ENCODE results near the gene ZNF841. TPM values are rescaled to one million over a fixed set of nuclear protein-coding genes. Genes with fewer than 3 reads are reported as not detected.
"Not testable (repeated sequence)": the region's sequence is repeated elsewhere in the genome, so short reads cannot be mapped to it uniquely, and the experiment has no call there.

The ZNF841 gene
- not detected for polyA plus RNA-seq (2012; ENCODE audit: insufficient read depth, insufficient read length)

DNA sequence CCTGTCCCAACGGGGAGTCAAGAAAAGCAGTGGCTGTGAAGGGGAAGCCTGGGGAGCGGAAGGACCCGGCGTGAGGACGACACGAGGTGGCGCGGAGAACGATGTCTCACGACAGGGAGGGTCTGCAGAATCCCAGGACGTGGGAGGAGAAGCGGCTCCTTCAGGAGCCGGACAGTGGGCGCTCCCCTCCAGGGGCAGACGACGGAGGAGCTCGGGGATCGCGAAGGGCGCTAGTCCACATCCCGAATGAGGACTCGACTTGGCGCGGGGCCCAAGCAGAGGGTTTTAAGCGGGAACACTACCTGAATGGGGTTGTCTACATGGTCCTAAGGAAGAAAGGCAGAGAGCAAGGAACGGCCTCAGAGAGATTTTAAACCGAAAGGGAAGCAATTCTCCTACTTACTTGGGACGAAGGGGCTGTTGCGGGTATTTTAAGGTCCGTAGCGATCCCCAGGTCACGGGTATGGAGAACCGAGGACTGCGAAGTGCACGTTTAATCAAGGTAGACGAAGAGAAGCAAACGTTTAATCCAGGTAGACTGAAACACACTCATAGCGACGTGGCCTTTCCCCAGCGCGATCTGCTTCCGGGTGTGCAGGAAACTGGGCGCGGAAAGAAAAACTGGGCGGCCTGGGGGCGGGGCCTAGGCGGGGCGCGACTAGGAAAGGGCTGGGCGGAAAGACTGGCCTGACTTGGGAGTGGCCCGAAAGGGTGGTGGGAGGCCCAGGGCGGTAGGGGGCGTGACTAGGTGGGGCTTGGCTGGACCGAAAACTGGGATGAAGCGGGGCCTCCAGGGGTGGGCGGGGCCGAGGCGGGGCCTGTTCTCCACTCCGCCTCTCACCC, at the start of gene ZNF841:
Gene ZNF841, minus strand, starts transcription at position 594 of the 843 bp plus-strand sequence. CDS start 10,964 bp downstream, outside the sequence.
- no peak for DNase-seq (ENCODE audit: low read depth, low spot score)

DNA sequence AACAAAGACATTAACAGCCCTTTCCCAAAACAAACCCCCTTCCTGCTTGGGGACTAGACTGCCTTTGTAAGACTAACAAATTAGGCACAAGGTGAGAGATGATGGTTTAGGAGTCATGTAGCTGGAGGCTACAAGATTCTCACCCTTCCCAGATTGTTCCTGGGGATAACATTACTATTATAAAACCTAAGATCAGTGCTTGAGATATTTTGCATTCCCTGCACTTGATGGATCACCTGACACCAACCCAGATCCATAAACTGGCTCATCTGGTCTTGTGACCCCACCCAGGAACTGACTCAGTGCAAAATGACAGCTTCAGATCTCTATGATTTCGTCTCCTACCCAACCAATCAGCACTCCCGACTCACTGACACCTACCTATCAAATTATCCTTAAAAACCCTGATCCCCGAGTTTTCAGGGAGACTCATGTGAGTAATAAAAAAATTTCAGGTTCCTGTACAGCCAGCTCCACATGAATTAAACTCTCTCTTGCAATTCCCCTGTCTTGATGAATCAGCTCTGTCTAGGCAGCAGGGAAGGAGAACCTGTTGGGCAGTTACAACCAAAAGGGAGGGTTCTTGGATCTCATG, 46.5 kb upstream of the ZNF841 start:
- H3K4me3 ChIP-seq (ENCODE audit: low read length): no peak overlapping the region
- DNase-seq (ENCODE audit: low read depth, low spot score): no peak

More for the DNA sequence above, at the start of gene ZNF841:
- H3K4me3 ChIP-seq (ENCODE audit: low read length): no peak within 1 kb of the TSS

DNA sequence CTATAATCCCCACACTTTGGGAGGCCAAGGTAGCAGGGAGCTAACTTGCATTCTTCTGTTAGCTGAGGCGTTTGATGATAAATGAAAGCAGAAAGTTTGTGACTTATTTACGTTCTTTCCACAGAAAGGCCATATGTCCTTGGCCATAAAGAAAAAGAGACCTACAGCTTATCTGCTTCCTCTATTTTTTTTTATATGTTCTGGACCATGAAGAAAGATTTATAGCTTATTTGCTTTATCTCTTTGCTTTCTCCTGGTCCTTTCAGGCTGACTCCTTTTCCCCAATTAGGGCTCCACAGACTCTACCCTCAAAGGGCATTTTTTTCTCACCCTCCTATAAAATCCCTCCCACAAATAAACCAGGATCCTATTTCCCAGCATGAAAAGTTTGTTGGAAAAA, 45.6 kb upstream of the ZNF841 start:
- H3K4me3 ChIP-seq (ENCODE audit: low read length): no peak overlapping the region
- no peak for DNase-seq (ENCODE audit: low read depth, low spot score)

DNA sequence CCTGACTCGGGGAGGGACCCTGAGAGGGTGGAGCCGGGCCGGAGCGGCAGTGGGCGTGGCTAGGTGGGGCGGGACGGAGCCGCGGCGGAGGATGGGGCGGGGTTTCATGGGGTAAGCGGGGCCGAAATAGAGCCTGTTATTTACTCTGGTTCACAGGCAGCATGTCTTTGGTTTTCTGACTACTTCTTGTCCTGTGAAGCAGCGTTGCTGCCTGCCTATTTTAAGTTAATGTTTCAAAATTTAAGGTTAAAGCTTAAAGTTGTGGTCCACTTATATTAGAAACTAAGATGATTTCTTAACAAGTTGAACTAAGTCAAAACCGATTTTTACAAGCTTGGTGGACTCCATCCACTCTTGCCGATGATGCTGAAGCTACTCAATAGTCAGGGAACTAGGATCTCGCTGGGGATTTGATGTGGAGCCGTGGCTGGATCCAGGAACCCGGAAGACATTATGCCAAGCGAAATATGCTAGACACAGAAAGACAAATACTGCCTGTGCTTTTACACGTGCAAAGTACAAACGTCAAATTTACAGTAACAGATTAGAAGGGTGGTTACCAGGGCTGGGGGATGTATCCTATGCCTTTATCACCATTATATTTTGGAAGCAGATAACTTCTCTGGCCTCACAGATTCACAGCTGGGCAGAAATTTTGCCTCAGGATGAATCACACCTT, 44.6 kb upstream of the ZNF841 start:
- H3K4me3 ChIP-seq (ENCODE audit: low read length): peak overlapping the region; percentile 99

DNA sequence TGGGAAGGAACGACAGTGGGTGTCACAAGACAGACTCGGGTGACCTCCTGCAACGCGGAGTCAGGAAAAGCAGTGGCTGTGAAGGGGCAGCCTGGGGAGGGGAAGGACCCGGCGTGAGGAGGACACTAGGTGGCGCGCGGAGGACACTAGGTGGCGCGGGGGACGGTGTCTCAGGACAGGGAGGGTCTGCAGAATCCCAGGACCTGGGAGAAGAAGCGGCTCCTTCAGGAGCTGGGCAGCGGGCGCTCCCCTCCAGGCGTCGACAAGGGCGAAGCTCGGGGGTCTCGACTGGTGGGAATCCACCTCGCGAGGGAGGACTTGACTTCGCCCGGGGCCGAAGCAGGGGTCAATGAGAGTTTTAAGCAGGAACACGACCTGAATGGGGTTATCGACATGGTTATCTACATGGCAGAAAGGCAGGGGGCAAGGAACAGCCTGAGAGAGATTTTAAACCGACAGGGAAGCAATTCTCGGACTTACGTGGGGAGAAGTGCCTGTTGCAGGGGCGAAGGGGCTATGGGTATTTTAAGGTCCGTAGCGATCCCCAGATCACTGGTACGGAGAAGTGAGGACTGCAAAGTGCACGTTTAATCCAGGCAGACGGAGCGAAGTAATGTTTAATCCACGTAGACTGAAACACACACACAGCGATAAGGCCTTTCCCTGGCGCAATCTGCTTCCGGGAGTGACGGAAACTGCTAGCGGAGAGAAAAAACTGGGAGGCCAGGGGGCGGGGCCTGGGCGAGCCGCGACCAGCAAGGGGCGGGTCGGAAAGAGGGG, 43.9 kb upstream of the ZNF841 start, which contains the start of gene ZNF616:
Gene ZNF616, minus strand, starts transcription at position 687 of the 780 bp plus-strand sequence. CDS start 9,426 bp downstream, outside the sequence.
- H3K4me3 ChIP-seq (ENCODE audit: low read length): peak within 1 kb of the TSS; percentile 99
- peak; percentile 88 for DNase-seq (ENCODE audit: low read depth, low spot score)

More for the DNA sequence above, 44.6 kb upstream of the ZNF841 start:
- DNase-seq (ENCODE audit: low read depth, low spot score): no peak

DNA sequence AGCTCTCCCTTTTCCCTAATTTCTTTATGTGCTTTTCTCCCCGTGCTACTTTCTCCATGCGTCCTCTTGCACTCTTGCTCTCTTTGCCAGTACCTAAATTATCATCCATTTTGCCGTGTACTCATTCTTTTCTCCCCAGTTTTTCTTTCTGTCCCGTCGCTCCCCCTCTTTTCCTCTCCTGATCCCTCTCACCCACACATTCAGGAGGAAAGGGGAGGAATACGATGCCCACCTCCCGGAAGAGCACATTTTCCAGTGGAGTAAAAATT, 43.4 kb upstream of the ZNF841 start:
- DNase-seq (ENCODE audit: low read depth, low spot score): peak; percentile 0
- peak overlapping the region; percentile 99 for H3K4me3 ChIP-seq (ENCODE audit: low read length)

DNA sequence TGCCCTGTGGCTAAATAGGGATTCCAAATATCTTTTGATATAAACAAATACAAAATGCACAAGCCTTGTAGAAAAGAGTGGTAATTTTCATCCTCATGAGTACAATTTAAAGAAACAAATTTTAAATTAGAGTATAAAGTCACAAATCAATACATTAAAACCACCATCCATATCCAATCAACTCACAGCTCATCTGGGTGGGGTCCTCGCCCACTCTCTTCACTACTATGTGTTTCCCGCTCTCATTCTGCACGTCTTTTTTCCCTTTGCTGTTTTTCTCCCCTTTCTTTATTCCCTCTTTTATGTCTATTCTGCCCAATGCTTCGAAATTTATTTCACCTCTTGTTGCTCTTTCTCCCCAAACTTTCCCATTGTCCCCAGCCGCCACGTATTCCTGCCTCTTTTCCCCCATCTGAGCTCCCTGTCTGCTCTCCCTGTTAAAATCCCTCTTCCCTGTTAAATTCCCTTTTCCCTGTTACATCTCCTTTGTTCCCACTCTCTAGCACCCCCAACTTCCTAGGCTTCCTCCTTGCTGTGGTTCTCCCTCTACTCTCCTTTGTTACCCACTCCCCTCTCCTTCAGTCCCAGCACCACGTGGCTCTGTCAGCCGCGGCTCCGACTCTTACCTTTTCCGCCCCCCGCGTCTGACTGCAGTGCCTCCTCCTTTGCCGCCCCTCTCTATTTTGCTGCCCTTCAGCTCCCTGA, 42.9 kb upstream of the ZNF841 start:
- peak; percentile 21 for DNase-seq (ENCODE audit: low read depth, low spot score)

DNA sequence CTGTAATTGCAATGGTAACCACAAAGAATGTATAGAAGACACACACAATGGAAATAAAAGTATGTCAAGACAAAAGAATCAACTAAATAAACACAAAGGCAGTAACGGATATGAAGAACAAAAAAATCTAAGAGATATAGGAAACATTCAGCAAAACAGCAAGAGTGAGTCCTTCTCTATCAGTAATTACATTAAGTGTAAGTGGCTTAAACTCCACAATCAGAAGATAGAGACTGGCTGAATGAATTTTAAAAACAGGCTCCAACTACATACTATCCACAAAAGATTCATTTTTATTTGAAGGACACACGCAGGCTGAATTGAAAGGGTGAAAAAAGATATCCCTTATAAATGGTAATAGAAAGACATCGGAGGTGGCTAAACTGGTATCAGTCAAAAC, 24.7 kb upstream of the ZNF841 start:
- no peak overlapping the region for H3K4me3 ChIP-seq (ENCODE audit: low read length)
- no peak for DNase-seq (ENCODE audit: low read depth, low spot score)

More for the DNA sequence above, 42.9 kb upstream of the ZNF841 start:
- H3K4me3 ChIP-seq (ENCODE audit: low read length): peak overlapping the region; percentile 99

DNA sequence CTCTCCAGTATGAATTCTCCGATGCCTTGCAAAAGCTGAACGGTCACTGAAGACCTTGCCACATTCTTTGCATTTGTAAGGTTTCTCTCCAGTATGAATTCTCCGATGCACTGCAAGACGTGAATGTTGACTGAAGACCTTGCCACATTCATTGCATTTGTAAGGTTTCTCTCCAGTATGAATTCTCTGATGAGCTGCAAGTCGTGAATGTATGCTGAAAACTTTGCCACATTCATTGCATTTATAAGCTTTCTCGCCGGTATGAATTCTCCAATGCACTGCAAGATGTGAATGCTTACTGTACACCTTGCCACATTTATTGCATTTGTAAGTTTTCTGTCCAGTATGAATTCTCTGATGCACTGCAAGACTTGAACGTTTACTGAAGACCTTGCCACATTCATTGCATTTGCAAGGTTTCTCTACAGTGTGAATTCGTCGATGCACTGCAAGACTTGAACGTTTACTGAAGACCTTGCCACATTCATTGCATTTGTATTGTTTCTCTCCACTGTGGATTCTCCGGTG, 20.0 kb upstream of the ZNF841 start:
- no peak overlapping the region for H3K4me3 ChIP-seq (ENCODE audit: low read length)
- no peak for DNase-seq (ENCODE audit: low read depth, low spot score)

DNA sequence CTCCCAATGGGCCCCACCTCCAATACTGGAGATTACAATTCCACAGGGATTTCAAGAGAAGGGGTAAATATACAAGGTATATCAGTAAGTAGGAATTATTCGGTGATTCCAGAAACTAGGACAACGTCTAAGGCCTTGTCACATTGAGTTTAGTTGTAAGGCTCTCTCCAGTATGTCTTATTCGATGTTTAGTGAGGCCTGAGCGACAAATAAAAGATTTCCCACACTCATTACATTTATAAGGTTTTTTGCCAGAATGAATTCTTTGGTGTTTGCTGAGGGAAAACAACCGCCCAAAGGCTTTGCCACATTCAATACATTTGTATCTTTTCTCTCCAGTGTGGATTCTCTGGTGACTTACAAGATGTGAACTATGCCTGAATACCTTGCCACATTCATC, 19.1 kb upstream of the ZNF841 start:
- DNase-seq (ENCODE audit: low read depth, low spot score): no peak
- H3K4me3 ChIP-seq (ENCODE audit: low read length): no peak overlapping the region

DNA sequence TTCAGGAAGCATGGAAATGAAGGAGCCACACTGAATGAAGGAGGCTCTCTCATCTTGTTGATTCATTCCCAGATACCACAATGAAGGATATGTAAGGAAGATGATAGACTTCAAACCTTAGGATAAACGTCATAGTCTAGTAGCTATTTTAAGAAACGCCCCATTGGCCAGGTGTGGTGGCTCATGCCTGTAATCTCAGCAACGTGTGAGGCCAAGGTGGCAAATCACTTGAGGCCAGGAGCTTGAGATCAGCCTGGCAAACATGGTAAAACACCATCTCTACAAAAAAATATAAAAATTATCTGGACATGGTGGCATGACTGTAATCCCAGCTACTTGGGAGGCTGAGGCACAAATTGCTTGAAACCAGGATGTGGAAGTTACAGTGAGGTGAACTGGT, 17.1 kb upstream of the ZNF841 start:
- no peak overlapping the region for H3K4me3 ChIP-seq (ENCODE audit: low read length)
- no peak for DNase-seq (ENCODE audit: low read depth, low spot score)

DNA sequence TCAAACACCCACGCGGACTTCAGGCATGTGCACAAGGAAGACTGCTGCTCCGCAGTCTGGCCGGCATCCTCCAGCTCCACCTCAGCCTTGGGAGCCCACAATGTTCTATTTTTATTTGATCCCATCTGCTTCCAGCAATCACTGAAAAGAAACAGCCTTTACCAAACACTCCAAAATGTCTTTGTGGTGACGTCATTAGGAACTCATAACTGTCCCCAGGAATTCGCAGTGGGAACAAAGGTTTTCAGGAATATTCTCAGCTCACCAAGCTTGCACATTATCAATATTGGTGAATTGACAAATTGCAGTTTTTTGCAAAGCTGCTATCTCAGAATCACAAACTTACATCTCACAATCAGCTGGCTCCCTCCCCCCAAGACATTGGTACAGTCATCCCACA, 15.2 kb upstream of the ZNF841 start:
- no peak overlapping the region for H3K4me3 ChIP-seq (ENCODE audit: low read length)
- DNase-seq (ENCODE audit: low read depth, low spot score): no peak

DNA sequence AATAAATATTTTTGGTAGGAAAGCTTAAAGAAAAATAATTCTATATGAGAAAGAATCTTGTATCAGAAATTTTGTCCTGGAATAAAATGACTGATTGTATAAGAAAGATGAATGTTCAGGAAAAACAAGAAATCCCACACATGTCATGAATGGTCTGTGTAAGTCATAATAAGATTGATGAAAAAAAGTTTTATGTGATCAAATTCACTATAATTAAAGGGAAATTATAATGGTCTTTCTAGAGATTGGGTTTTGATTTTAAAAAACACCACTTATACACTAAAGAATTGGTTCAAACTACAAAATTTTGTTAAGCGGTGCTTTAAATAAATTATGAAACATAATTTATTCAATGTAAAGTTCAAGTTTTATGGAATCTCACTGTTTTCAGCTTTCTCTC, 7.2 kb upstream of the ZNF841 start:
- DNase-seq (ENCODE audit: low read depth, low spot score): no peak
- no peak overlapping the region for H3K4me3 ChIP-seq (ENCODE audit: low read length)

DNA sequence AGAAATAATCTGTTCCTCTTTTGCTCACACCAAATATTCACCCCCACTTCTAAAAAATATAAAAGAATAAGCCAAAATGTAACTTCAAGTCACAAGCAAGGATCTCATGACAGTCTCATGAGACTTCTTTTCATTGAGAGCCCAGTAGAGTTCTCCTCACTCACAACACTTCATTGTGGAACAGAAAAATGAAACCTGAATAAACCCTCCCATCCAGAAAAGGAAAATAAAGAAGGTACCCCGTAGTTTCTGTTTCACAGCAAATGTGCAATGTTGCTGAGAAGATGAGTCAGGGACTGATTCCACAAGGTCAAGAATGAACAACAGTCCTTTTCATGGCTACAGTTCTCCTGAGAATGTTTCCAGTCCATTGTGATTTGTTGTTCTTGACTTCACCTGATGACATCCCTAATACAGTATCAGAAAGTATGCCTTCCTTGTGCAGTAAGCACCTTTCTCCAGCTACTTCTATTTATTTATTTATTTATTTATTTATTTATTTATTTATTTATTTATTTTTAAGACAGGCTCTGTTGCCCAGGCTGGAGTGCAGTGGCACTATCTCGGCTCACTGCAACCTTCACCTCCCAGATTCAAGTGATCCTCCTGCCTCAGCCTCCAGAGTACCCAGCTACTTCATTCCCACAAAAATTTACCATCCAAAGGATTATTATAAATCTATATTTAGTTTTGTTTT, 6.4 kb upstream of the ZNF841 start:
- no peak overlapping the region for H3K4me3 ChIP-seq (ENCODE audit: low read length)
- DNase-seq (ENCODE audit: low read depth, low spot score): no peak

DNA sequence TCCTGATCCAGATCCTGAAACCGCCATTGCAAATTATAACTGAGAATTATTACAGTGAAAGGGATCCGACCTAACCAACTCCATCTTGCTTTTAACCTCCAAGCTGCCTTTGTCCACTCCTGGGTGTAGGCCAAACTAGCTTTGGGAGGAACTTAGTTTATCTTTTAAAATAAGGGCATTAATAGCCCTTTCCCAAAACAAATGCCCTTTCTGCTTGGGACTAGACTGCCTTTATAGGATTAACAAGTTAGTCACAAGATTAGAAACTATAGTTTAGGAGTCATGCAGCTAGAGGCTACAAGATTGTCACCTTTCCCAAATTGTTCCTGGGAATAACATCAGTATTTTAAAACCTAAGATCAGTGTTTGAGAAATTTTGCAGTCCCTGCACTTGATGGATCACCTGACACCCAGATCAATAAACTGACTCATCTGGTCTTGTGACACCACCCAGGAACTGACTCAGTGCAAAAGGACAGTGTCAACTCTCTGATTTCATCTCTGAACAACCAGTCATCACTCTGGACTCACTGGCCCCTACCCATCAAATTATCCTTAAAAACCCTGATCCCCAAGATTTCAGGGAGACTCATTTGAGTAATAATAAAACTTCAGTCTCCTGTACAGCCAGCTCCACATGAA, 4.1 kb upstream of the ZNF841 start:
- no peak overlapping the region for H3K4me3 ChIP-seq (ENCODE audit: low read length)
- no peak for DNase-seq (ENCODE audit: low read depth, low spot score)

DNA sequence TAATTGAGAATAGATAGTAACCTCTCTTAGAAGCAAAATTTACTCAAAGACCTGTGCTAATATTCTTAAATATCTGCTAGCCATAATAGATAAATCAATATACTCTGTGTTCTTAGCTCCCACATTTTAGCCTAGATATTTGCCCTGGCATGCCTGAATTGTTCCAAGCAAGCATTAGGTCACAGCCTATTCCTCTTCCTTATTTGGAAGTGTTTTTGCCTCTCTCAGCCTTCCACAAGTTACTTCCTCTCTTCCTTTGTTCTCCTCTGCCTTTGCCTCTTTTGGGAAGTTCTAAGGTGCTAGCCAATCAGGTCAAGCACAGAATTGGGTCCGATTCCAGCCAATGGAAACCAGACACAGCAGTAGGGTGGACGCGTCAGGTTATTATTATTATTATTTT, 851 bp upstream of the ZNF841 start:
- not testable (repeated sequence) for H3K4me3 ChIP-seq (ENCODE audit: low read length); DNase-seq (ENCODE audit: low read depth, low spot score)

DNA sequence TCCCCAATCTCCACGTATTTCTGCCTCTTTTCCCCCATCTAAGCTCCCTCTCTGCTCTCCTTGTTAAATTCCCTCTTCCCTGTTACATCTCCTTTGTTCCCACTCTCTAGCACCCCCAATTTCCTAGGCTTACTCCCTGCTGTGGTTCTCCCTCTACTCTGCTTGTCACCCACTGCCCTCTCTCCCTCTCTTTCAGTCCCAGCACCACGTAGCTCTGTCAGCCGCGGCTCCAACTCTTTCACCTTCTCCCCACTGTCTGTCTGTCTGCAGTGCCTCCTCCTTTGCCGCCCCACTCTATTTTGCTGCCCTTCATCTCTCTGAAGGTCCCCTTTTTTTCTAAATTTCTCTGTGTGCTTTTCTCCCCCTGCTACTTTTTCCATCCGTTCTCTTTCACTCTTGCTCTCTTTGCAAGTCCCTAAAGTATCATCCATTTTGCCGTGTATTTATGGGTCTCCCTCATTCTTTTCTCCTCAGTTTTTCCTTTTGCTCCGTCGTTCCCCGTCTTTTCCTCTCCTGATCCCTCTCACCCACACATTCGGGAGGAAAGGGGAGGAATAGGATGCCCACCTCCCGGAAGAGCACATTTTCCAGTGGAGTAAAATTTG, 937 bp downstream of the ZNF841 start:
- no peak overlapping the region for H3K4me3 ChIP-seq (ENCODE audit: low read length)

More for the DNA sequence above, 937 bp downstream of the ZNF841 start:
- no peak for DNase-seq (ENCODE audit: low read depth, low spot score)

Data from Jurkat, Clone E6-1 (cell line).